Mesothelial cell of epicardium (in vitro differentiated cells): ENCODE measurements around the gene GTF2H3. TPM values are rescaled to one million over a fixed set of nuclear protein-coding genes. Genes with fewer than 3 reads are reported as not detected.

Experiments
- DNase-seq, 2 experiments: peaks; one replicate each; pipeline ENCODE4 v3.0.0; 2021; ENCODE audit warnings: low spot score in 2 of 2; ENCODE audit not compliant: unreplicated experiment in 2 of 2
- H3K27ac Mint-ChIP-seq: 2 replicates; pipeline ENCODE4 v1.8.0; 2021; ENCODE audit warnings: mixed read lengths
- H3K27me3 Mint-ChIP-seq: 2 replicates; pipeline ENCODE4 v1.8.0; 2021; ENCODE audit warnings: low read depth, mixed read lengths
- H3K36me3 Mint-ChIP-seq: 2 replicates; pipeline ENCODE4 v1.8.0; 2021; ENCODE audit warnings: mixed read lengths
- H3K4me1 Mint-ChIP-seq: 2 replicates; pipeline ENCODE4 v1.8.0; 2021; ENCODE audit warnings: mixed read lengths
- H3K4me3 Mint-ChIP-seq: 2 replicates; pipeline ENCODE4 v1.8.0; 2021; ENCODE audit warnings: mild to moderate bottlenecking, moderate library complexity, mixed read lengths
- H3K9me3 Mint-ChIP-seq: 2 replicates; pipeline ENCODE4 v1.8.0; 2021; ENCODE audit warnings: mixed read lengths
- total RNA-seq: library from RNA; stranded (reverse); gene quantifications from 3 replicates; pipeline ENCODE4 v1.2.1, GENCODE V29; 2021
- TF ChIP-seq, protein P1 (sequence below): fragments of 200-600 bp; sonication (generic); IDR thresholded peaks from one replicate; pipeline ENCODE4 v1.5.0; 2021; ENCODE audit warnings: antibody characterized with exemption; ENCODE audit not compliant: unreplicated experiment

GTF2H3 gene
- total RNA-seq, 1 donor from 2014 or later = 36.4 TPM

DNA sequence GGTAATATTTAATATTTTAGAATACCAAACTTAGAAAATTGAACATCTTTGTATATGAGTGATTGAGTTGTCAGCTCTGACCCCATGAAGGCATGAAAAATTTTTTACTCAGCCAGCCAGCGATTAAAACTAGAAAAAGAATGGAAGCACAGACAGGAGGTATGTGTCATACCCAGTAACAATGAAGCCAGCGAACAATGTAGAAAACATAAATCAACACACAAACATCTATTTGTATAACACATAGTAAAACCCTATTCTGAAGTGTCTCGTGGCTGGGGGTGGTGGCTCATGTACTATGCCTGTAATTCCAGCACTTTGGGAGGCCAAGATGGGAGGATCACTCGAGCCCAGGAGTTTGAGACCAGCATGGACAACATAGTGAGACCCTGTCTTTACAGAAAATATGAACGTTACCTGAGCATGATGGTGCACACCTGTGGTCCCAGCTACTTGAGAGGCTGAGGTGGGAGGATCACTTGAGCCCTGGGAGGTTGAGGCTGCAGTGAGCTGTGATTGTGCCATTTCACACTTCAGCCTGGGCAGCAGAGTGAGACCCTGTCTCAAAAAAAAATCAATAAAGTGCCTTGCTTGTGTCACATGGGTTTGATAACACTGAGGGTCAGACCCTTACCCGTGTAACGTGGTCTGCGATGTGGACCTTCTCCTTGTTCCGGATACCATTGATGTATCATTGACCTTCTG is 43.1 kb downstream of the GTF2H3 start:
- no peak overlapping the region for H3K4me3 Mint-ChIP-seq
- peaks cover 6% of the 10 kb centered on the region for H3K4me1 Mint-ChIP-seq
- no peaks in the 10 kb centered on the region for H3K27me3 Mint-ChIP-seq
- TF ChIP-seq, protein P1, sequence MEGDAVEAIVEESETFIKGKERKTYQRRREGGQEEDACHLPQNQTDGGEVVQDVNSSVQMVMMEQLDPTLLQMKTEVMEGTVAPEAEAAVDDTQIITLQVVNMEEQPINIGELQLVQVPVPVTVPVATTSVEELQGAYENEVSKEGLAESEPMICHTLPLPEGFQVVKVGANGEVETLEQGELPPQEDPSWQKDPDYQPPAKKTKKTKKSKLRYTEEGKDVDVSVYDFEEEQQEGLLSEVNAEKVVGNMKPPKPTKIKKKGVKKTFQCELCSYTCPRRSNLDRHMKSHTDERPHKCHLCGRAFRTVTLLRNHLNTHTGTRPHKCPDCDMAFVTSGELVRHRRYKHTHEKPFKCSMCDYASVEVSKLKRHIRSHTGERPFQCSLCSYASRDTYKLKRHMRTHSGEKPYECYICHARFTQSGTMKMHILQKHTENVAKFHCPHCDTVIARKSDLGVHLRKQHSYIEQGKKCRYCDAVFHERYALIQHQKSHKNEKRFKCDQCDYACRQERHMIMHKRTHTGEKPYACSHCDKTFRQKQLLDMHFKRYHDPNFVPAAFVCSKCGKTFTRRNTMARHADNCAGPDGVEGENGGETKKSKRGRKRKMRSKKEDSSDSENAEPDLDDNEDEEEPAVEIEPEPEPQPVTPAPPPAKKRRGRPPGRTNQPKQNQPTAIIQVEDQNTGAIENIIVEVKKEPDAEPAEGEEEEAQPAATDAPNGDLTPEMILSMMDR = no peak
- no peak overlapping the region for H3K27ac Mint-ChIP-seq
- peaks cover 39% of the 10 kb centered on the region for H3K36me3 Mint-ChIP-seq
- DNase-seq = no peak
- no peaks in the 10 kb centered on the region for H3K9me3 Mint-ChIP-seq

DNA sequence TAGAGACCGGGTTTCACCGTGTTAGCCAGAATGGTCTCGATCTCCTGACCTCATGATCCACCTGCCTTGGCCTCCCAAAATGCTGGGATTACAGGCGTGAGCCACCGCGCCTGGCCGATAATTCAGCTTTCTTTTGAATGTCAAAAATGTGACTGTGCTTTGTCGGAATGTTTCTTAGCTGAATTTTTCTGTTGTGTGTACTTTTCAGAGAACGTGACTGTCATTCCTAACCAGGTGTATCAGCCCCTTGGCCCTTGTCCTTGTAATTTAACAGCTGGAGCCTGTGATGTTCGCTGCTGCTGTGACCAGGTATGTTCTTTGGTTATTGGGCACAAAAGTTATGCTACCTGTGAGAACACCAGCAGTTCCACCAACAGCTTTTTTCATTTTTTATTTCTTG is 45.4 kb downstream of the GTF2H3 start:
- H3K27me3 Mint-ChIP-seq = no peaks in the 10 kb centered on the region
- no peak overlapping the region for H3K4me3 Mint-ChIP-seq
- H3K36me3 Mint-ChIP-seq = peaks cover 41% of the 10 kb centered on the region
- H3K27ac Mint-ChIP-seq = no peak overlapping the region
- no peaks in the 10 kb centered on the region for H3K9me3 Mint-ChIP-seq
- no peak for DNase-seq
- H3K4me1 Mint-ChIP-seq = no peaks in the 10 kb centered on the region
- TF ChIP-seq, protein P1 = no peak

DNA sequence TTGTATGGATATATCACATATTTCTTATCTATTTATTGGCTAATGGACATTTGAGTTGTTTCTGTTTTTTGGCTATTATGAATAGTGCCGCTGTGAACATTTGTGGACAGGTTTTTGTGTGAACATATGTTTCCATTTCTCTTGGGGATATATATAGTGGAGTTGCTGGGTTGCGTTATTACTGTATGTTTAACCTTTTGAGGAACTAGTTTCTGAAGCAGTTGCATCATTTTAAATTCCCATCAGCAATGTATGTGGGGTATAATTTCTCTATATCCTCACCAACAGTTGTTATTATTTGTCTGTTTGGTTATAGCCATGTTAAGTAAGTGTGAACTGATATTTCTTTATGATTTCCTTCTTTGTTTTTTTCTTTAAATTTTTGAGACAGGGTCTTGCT is 48.0 kb downstream of the GTF2H3 start:
- DNase-seq = no peak
- Mint-ChIP-seq H3K4me1 (no peaks in the 10 kb centered on the region), H3K9me3 (no peaks in the 10 kb centered on the region), H3K4me3 (no peak overlapping the region), H3K27ac (no peak overlapping the region), H3K36me3 (peaks cover 36% of the 10 kb centered on the region), H3K27me3 (no peaks in the 10 kb centered on the region)
- TF ChIP-seq, protein P1 = no peak

DNA sequence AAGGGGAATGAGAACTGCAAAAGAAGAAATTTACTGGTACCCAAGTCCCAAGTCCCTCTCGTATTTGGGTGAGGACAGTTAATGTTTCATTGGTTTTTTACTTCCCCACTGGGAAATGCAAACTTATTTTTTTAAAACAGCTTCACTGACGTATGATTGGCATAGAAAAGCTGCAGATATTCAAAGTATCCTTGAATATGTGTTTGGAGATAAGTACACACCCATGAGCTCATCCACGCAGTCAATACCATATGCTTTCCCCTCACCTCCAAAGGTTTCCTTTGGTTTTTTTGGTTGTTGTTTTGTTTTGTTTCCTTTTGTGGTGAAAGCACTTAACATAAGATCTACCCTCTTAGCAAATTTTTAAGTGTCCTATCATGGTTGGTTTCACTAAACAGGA is 50.3 kb downstream of the GTF2H3 start:
- Mint-ChIP-seq H3K4me3 (no peak overlapping the region), H3K27ac (no peak overlapping the region), H3K27me3 (no peaks in the 10 kb centered on the region), H3K4me1 (no peaks in the 10 kb centered on the region), H3K36me3 (peaks cover 30% of the 10 kb centered on the region), H3K9me3 (no peaks in the 10 kb centered on the region)
- DNase-seq = no peak
- TF ChIP-seq, protein P1 = no peak

DNA sequence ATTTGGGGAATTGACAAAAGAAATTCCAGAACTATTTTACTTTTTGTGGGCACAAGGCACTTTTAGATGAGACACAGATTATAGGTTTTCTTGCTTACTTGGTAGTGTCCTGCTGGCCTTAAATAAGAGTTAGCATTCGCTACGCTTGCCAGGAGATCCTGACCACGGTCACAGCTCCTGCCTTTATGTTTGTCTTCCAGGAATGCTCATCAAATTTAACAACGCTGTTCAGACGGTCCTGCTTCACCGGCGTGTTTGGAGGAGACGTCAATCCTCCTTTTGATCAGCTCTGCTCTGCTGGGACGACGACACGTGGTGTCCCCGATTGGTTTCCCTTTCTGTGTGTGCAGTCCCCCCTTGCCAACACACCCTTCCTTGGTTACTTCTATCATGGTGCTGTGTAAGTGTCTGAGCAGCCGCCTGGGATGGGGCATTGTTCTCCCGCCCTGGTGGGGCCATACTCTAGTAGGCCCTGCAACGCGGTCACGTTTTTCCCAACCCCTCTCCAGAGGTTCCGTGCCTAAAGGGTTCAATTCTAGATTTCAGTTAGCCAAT is 53.1 kb downstream of the GTF2H3 start:
- H3K27me3 Mint-ChIP-seq = no peaks in the 10 kb centered on the region
- peaks cover 29% of the 10 kb centered on the region for H3K36me3 Mint-ChIP-seq
- DNase-seq = no peak
- no peaks in the 10 kb centered on the region for H3K9me3 Mint-ChIP-seq
- H3K4me1 Mint-ChIP-seq = no peaks in the 10 kb centered on the region
- no peak overlapping the region for H3K27ac Mint-ChIP-seq
- H3K4me3 Mint-ChIP-seq = no peak overlapping the region
- TF ChIP-seq, protein P1 = no peak
